Hippocampal formation (tissue), 2 donors: Measurements from ENCODE around the gene PPFIA4.
A peak's percentile ranks its signal among the peaks of the same experiment; 100 is the strongest.

ENCODE experiments used
- DNase-seq, 2 donors: peaks; one replicate each; lab custom pipeline; 2025; lab: John Stamatoyannopoulos, UW

Gene PPFIA4

DNA sequence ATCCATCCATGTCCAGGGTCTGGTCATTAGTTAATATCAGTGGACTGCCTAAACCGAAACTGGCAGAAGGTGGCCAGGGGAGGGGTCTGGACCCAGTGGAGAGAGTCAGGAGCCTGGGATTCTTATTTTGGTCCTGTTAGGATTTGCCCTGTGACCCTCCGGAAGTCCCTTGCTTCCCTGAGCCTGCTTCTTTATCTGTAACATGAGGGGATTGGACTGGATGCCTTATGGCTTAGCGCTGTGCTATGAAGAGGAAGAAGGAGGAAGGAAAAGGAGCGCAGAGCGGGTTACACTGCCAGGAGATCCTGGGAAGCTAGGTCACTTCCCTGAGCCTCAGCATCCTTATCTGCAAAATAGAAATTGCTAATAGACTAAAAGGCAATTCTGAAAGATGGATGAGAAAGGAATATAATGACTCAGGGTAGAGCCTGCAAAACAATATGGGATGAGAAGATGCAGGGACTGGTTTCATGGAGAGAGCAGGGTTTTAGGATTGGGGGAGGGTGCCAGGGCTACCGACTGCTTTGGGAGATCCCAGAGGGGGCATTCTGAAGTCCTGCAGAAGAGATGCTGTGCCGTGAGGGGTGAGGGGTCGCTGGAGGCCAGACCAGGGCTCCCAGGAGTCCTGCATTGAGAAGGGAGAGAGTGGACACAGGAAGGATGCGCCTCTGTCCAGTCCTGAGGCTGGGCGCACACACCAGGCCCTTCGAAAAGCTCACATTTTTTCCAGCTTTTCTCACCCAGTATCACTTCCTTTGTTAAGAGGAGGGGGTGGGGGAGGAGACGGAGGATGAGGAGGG is 100.8 kb downstream of the PPFIA4 start:
- DNase-seq = no peak

DNA sequence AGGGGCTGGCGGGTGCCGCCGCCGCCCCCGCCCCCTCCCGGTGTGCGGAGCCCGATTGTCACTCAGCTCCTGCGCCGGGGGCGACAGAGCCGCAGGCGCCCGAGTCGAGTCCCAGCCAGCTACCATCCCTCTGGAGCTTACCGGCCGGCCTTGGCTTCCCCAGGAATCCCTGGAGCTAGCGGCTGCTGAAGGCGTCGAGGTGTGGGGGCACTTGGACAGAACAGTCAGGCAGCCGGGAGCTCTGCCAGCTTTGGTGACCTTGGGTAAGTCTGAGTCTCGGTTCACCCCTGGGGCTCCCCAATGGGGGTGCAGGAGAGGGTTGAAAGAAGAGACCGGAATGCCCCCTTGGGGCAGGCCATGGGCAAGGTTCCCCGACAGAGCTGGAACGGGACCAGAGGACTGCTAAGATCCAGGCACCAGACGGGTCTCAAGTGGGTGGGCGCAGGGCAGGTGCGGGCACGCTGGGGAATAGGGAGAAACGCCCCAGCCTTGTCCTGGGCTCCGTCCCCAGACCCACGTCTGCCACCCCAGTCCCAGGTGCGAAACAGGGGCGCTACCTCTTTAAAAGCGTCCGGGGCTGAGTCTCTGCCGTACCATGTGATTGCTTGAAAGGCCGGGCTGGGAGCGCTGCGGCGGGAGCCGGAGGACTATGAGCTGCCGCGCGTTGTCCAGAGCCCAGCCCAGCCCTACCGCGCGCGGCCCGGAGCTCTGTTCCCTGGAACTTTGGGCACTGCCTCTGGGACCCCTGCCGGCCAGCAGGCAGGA is 101.6 kb downstream of the PPFIA4 start, which contains the start of gene ADORA1:
Gene ADORA1, plus strand, starts transcription at position 61 of the 765 bp plus-strand sequence. CDS start 1,116 bp downstream, outside the sequence.
- peak; percentile 80 to 82 for DNase-seq

- no peak for DNase-seq
Observed at GRCh38 chr1:203128431-203128715, 102.1 kb downstream of the PPFIA4 start.
